ENCODE measurements around the gene PRDM16.

Gene PRDM16

GRCh38 chr1:3347257-3348020 lies 278.4 kb downstream of the PRDM16 start:
- Histone ChIP-seq H3K36me3 (replicated peaks; ENCODE audit: insufficient read depth, low read length) (no peaks in the 10 kb centered on the region), H3K4me2 (ENCODE audit: low read depth, low read length) (no peak overlapping the region), H3K4me1 (ENCODE audit: low read length) (no peaks in the 10 kb centered on the region), H3K27me3 (replicated peaks; ENCODE audit: insufficient read depth, low read length) (peaks cover 83% of the 10 kb centered on the region), H3K9me3 (replicated peaks; ENCODE audit: insufficient read depth, low read length) (no peaks in the 10 kb centered on the region), H3K27ac (ENCODE audit: low read length) (no peak overlapping the region), H3F3A (ENCODE audit: insufficient read depth, low read length) (no peaks in the 10 kb centered on the region), H3K4me3 (ENCODE audit: low read length) (no peak overlapping the region), H4K20me1 (ENCODE audit: insufficient read depth, low read length) (no peaks in the 10 kb centered on the region), H2AFZ (ENCODE audit: low read length) (no peak overlapping the region), H3K9ac (ENCODE audit: low read length) (no peak overlapping the region), H3K79me2 (ENCODE audit: low read length) (no peaks in the 10 kb centered on the region), H3K9me2 (replicated peaks; ENCODE audit: insufficient read depth, low read length) (no peaks in the 10 kb centered on the region)
- no peak for DNase-seq
- no peak for TF ChIP-seq EZH2phosphoT487 (IDR thresholded peaks at IDR 0.05; ENCODE audit: low read length)
- TF ChIP-seq CTCF (IDR thresholded peaks at IDR 0.05; ENCODE audit: low read length), result no peak
- TF ChIP-seq EZH2 (optimal IDR thresholded peaks at IDR 0.05; ENCODE audit: low read depth, low read length), result no peak

- no peaks in the 10 kb centered on the region for H3K9me3 ChIP-seq (replicated peaks; ENCODE audit: insufficient read depth, low read length)
- H3K36me3 ChIP-seq (replicated peaks; ENCODE audit: insufficient read depth, low read length), result no peaks in the 10 kb centered on the region
- peaks cover 83% of the 10 kb centered on the region for H3K27me3 ChIP-seq (replicated peaks; ENCODE audit: insufficient read depth, low read length)
- no peak for DNase-seq
- TF ChIP-seq CTCF (IDR thresholded peaks at IDR 0.05; ENCODE audit: low read length) (no peak), EZH2phosphoT487 (IDR thresholded peaks at IDR 0.05; ENCODE audit: low read length) (no peak), EZH2 (optimal IDR thresholded peaks at IDR 0.05; ENCODE audit: low read depth, low read length) (no peak)
- no peaks in the 10 kb centered on the region for H3K9me2 ChIP-seq (replicated peaks; ENCODE audit: insufficient read depth, low read length)
- no peaks in the 10 kb centered on the region for H4K20me1 ChIP-seq (ENCODE audit: insufficient read depth, low read length)
- H2AFZ ChIP-seq (ENCODE audit: low read length), result no peak overlapping the region
- no peaks in the 10 kb centered on the region for H3K4me1 ChIP-seq (ENCODE audit: low read length)
- H3F3A ChIP-seq (ENCODE audit: insufficient read depth, low read length), result no peaks in the 10 kb centered on the region
- no peak overlapping the region for H3K9ac ChIP-seq (ENCODE audit: low read length)
- no peak overlapping the region for H3K4me3 ChIP-seq (ENCODE audit: low read length)
- H3K4me2 ChIP-seq (ENCODE audit: low read depth, low read length), result no peak overlapping the region
- H3K79me2 ChIP-seq (ENCODE audit: low read length), result no peaks in the 10 kb centered on the region
- no peak overlapping the region for H3K27ac ChIP-seq (ENCODE audit: low read length)
Measured at GRCh38 chr1:3348196-3348865, 279.3 kb downstream of the PRDM16 start.

DNA sequence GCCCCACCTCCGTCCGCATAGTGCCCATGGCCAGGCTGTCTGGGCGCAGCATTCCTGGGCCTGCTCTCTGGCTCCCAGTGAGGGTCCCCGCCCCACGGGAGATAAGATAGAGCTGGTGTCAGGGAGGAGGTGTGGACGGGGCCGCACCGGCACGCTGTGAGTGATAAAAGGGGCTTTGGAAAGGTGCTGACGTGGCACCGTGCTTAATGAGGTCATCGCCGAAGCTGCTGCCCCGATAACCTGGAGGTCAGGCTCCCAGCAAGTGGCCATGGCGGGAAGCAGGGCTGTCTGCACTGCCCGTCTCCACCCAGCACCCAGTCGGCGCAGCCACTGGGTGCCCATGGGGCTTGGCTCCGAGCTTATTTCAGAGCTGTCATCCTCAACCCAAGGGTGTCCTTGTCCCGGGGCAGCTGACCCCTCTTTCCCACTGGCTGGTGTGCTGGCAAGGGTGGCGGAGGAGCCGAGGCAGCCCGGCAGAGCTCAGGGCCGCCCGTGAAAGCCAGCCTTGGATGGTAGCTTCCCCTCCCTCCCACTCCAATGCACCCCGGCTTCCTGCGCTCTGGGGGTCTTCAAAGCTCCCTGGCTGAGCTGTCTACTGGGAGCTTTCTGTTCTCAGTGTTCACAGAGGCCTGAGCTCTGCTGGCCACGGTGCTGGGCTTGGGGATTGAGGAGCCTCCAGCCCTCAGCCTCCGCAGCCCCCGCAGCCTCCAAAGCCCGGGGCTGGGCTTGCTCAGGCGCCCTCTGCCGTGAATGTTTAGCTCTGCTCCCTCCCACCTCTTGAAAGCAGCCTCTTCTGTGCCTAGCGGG lies 280.4 kb downstream of the PRDM16 start:
- no peak overlapping the region for H3K9ac ChIP-seq (ENCODE audit: low read length)
- H3K36me3 ChIP-seq (replicated peaks; ENCODE audit: insufficient read depth, low read length), result no peaks in the 10 kb centered on the region
- TF ChIP-seq EZH2 (optimal IDR thresholded peaks at IDR 0.05; ENCODE audit: low read depth, low read length), result no peak
- no peak for TF ChIP-seq CTCF (IDR thresholded peaks at IDR 0.05; ENCODE audit: low read length)
- TF ChIP-seq EZH2phosphoT487 (IDR thresholded peaks at IDR 0.05; ENCODE audit: low read length), result no peak
- no peak overlapping the region for H2AFZ ChIP-seq (ENCODE audit: low read length)
- no peaks in the 10 kb centered on the region for H3K9me3 ChIP-seq (replicated peaks; ENCODE audit: insufficient read depth, low read length)
- H3F3A ChIP-seq (ENCODE audit: insufficient read depth, low read length), result no peaks in the 10 kb centered on the region
- H3K27me3 ChIP-seq (replicated peaks; ENCODE audit: insufficient read depth, low read length), result peaks cover 82% of the 10 kb centered on the region
- no peak for DNase-seq
- H3K4me3 ChIP-seq (ENCODE audit: low read length), result no peak overlapping the region
- no peaks in the 10 kb centered on the region for H3K4me1 ChIP-seq (ENCODE audit: low read length)
- no peaks in the 10 kb centered on the region for H4K20me1 ChIP-seq (ENCODE audit: insufficient read depth, low read length)
- H3K27ac ChIP-seq (ENCODE audit: low read length), result no peak overlapping the region
- no peaks in the 10 kb centered on the region for H3K9me2 ChIP-seq (replicated peaks; ENCODE audit: insufficient read depth, low read length)
- H3K79me2 ChIP-seq (ENCODE audit: low read length), result no peaks in the 10 kb centered on the region
- no peak overlapping the region for H3K4me2 ChIP-seq (ENCODE audit: low read depth, low read length)
